Measurements from ENCODE around the gene FTSJ1. TPM values are rescaled to one million over a fixed set of nuclear protein-coding genes. Genes with fewer than 3 reads are reported as not detected.

Gene FTSJ1
- total RNA-seq, 1 experiment from 2014 or later, result 61.3 TPM

DNA sequence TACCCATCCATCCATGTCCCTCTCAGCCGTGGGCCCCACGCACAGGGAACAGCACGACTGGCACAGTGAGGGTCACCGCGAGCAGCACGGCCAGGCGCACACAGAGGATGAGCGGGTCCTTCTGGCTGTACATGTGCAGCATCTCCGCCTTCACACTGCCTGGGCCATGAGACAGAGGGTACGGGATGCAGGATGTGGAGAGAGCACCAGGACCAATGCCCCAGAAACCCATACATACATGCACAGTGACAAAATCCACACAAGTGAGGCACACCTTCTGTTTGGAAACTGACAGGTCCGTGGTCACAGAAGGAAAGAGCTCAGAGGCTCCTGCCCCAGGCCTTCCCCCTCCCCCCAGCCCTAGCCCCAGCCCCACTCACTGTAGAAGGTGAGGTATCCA is 15.4 kb upstream of the FTSJ1 start:
- Histone ChIP-seq H3K27me3 (replicated peaks; ENCODE audit: insufficient read depth, low read depth, low read length, poor library complexity) (no peaks in the 10 kb centered on the region), H3K27ac (ENCODE audit: low read depth, low read length, poor library complexity, severe bottlenecking) (no peak overlapping the region), H3K4me3 (ENCODE audit: low read depth, low read length, poor library complexity, severe bottlenecking) (no peak overlapping the region), H3K4me1 (ENCODE audit: insufficient read depth, low read length, poor library complexity, severe bottlenecking) (no peaks in the 10 kb centered on the region), H3K9me3 (ENCODE audit: low read depth, low read length, poor library complexity, severe bottlenecking) (no peaks in the 10 kb centered on the region), H3K36me3 (ENCODE audit: insufficient read depth, low read length, poor library complexity, severe bottlenecking) (peaks cover 8% of the 10 kb centered on the region)
- BruUV-seq (replicated peaks), result no TSS peak
- no peak for TF ChIP-seq CTCF (conservative IDR thresholded peaks at IDR 0.05; ENCODE audit: low read depth, low read length)
- TF ChIP-seq EZH2 (IDR thresholded peaks at IDR 0.05; ENCODE audit: borderline replicate concordance, low read depth, low read length, poor library complexity, severe bottlenecking), result no peak
- CTCF ChIA-PET, result no interaction called here
- POLR2A ChIA-PET (ENCODE audit: low non-redundant PET), result no interaction called here
- DNase-seq (ENCODE audit: low spot score), result no peak
- intact Hi-C loops (cut with micrococcal nuclease; ENCODE audit: unreplicated experiment), result no loop called here

GRCh38 chrX:48461830-48462229 is 14.2 kb upstream of the FTSJ1 start:
- BruUV-seq (replicated peaks), result no TSS peak
- no peaks in the 10 kb centered on the region for H3K4me1 ChIP-seq (ENCODE audit: insufficient read depth, low read length, poor library complexity, severe bottlenecking)
- no peaks in the 10 kb centered on the region for H3K9me3 ChIP-seq (ENCODE audit: low read depth, low read length, poor library complexity, severe bottlenecking)
- TF ChIP-seq EZH2 (IDR thresholded peaks at IDR 0.05; ENCODE audit: borderline replicate concordance, low read depth, low read length, poor library complexity, severe bottlenecking), result no peak
- TF ChIP-seq CTCF (conservative IDR thresholded peaks at IDR 0.05; ENCODE audit: low read depth, low read length), result no peak
- intact Hi-C loops (cut with micrococcal nuclease; ENCODE audit: unreplicated experiment), result no loop called here
- no peak overlapping the region for H3K4me3 ChIP-seq (ENCODE audit: low read depth, low read length, poor library complexity, severe bottlenecking)
- H3K36me3 ChIP-seq (ENCODE audit: insufficient read depth, low read length, poor library complexity, severe bottlenecking), result peaks cover 8% of the 10 kb centered on the region
- ChIA-PET POLR2A (ENCODE audit: low non-redundant PET) (no interaction called here), CTCF (no interaction called here)
- no peak for DNase-seq (ENCODE audit: low spot score)
- H3K27ac ChIP-seq (ENCODE audit: low read depth, low read length, poor library complexity, severe bottlenecking), result no peak overlapping the region
- no peaks in the 10 kb centered on the region for H3K27me3 ChIP-seq (replicated peaks; ENCODE audit: insufficient read depth, low read depth, low read length, poor library complexity)

DNA sequence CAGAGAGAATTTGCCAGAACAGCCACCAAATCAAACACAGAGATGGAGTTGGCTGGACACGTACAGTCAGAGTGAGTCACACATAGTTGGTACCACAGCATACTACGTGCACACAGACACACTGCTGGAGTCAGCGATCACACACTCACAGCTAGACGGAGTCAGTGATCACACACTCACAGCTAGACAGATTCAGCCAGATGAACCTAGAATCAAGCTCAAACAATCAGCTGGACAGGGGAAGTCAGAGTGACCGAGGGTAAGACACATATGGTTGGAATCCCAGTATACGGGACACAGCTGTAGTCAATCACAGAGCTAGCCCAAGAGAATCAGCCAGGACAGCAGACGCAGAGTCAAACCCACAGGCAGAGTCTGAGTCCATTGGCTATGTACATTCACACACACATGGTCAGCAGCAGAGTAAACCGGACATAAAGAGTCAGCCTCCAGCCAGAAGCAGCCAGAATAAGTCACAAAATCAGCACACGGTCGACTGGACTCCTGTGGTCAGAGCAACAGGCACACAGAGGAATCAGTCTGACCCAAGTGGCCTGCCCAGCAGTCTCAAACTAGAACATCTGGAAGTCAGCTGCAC is 10.6 kb upstream of the FTSJ1 start:
- H3K36me3 ChIP-seq (ENCODE audit: insufficient read depth, low read length, poor library complexity, severe bottlenecking), result peaks cover 8% of the 10 kb centered on the region
- no peak overlapping the region for H3K4me3 ChIP-seq (ENCODE audit: low read depth, low read length, poor library complexity, severe bottlenecking)
- no peak overlapping the region for H3K27ac ChIP-seq (ENCODE audit: low read depth, low read length, poor library complexity, severe bottlenecking)
- no peaks in the 10 kb centered on the region for H3K9me3 ChIP-seq (ENCODE audit: low read depth, low read length, poor library complexity, severe bottlenecking)
- CTCF ChIA-PET, result no interaction called here
- H3K4me1 ChIP-seq (ENCODE audit: insufficient read depth, low read length, poor library complexity, severe bottlenecking), result no peaks in the 10 kb centered on the region
- POLR2A ChIA-PET (ENCODE audit: low non-redundant PET), result no interaction called here
- H3K27me3 ChIP-seq (replicated peaks; ENCODE audit: insufficient read depth, low read depth, low read length, poor library complexity), result no peaks in the 10 kb centered on the region
- intact Hi-C loops (cut with micrococcal nuclease; ENCODE audit: unreplicated experiment), result no loop called here
- TF ChIP-seq EZH2 (IDR thresholded peaks at IDR 0.05; ENCODE audit: borderline replicate concordance, low read depth, low read length, poor library complexity, severe bottlenecking), result no peak
- TF ChIP-seq CTCF (conservative IDR thresholded peaks at IDR 0.05; ENCODE audit: low read depth, low read length), result no peak
- DNase-seq (ENCODE audit: low spot score), result no peak
- no TSS peak for BruUV-seq (replicated peaks)

Data from A673 (cell line).